Endothelial cell of umbilical vein (primary cell): Measurements from ENCODE around the gene RBM28.

Experiments used
- EZH2 ChIP-seq: IDR thresholded peaks from 2 replicates; pipeline ENCODE4 v1.6.1; 2012; ENCODE audit warnings: borderline replicate concordance, low read depth, mild to moderate bottlenecking, moderate library complexity, low read length, inconsistent platforms; ENCODE audit not compliant: severe bottlenecking
- JUN ChIP-seq: IDR thresholded peaks from 2 replicates; pipeline ENCODE4 v1.6.1; 2011; ENCODE audit warnings: borderline replicate concordance, low read depth; ENCODE audit not compliant: insufficient read length, insufficient read depth
- MYC ChIP-seq: IDR thresholded peaks from one replicate; pipeline ENCODE4 v1.6.1; 2011; ENCODE audit warnings: mild to moderate bottlenecking, low read depth, low read length
- POLR2A ChIP-seq: IDR thresholded peaks from 2 replicates; pipeline ENCODE4 v1.6.1; 2012; ENCODE audit warnings: low read depth, mild to moderate bottlenecking, control low read depth, low read length
- POLR2AphosphoS5 ChIP-seq: IDR thresholded peaks from 2 replicates; pipeline ENCODE4 v1.6.1; 2012; ENCODE audit warnings: low read depth, mild to moderate bottlenecking, control low read depth, low read length, moderate library complexity; ENCODE audit not compliant: insufficient read depth
- TF ChIP-seq, protein P1 (sequence below), 2 donors: IDR thresholded peaks; 1 replicate in 1 of 2; 2 replicates in 1 of 2; pipeline ENCODE4 v1.5.1; 2011; ENCODE audit warnings: low read length in 2 of 2, mild to moderate bottlenecking in 2 of 2, moderate library complexity in 2 of 2, control low read depth in 1 of 2, inconsistent platforms in 1 of 2, low read depth in 1 of 2; ENCODE audit not compliant: insufficient read depth in 1 of 2; ENCODE audit errors: extremely low read depth in 1 of 2
- TF ChIP-seq, protein P2 (sequence below): IDR thresholded peaks from 2 replicates; pipeline ENCODE4 v1.6.1; 2011; ENCODE audit not compliant: insufficient read depth, insufficient read length

GRCh38 chr7:128309976-128310375, 33.7 kb downstream of the RBM28 start:
- TF ChIP-seq POLR2A (no peak), EZH2 (no peak), POLR2AphosphoS5 (no peak), MYC (no peak), JUN (no peak)
- TF ChIP-seq, protein P1, sequence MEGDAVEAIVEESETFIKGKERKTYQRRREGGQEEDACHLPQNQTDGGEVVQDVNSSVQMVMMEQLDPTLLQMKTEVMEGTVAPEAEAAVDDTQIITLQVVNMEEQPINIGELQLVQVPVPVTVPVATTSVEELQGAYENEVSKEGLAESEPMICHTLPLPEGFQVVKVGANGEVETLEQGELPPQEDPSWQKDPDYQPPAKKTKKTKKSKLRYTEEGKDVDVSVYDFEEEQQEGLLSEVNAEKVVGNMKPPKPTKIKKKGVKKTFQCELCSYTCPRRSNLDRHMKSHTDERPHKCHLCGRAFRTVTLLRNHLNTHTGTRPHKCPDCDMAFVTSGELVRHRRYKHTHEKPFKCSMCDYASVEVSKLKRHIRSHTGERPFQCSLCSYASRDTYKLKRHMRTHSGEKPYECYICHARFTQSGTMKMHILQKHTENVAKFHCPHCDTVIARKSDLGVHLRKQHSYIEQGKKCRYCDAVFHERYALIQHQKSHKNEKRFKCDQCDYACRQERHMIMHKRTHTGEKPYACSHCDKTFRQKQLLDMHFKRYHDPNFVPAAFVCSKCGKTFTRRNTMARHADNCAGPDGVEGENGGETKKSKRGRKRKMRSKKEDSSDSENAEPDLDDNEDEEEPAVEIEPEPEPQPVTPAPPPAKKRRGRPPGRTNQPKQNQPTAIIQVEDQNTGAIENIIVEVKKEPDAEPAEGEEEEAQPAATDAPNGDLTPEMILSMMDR (IDR thresholded peaks at IDR 0.05; ENCODE audit: extremely low read depth in 1 of 2, insufficient read depth in 1 of 2, low read depth in 1 of 2, low read length in 2 of 2): no peak
- TF ChIP-seq, protein P2, sequence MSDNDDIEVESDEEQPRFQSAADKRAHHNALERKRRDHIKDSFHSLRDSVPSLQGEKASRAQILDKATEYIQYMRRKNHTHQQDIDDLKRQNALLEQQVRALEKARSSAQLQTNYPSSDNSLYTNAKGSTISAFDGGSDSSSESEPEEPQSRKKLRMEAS: no peak
